ENCODE data around the gene BTN2A1. TPM values are rescaled to one million over a fixed set of nuclear protein-coding genes. Genes with fewer than 3 reads are reported as not detected.
A peak's percentile ranks its signal among the peaks of the same experiment; 100 is the strongest.

The BTN2A1 gene
- total RNA-seq, 6 experiments from 2014 or later: 3.6 to 8.3 (median 5.2) TPM

DNA sequence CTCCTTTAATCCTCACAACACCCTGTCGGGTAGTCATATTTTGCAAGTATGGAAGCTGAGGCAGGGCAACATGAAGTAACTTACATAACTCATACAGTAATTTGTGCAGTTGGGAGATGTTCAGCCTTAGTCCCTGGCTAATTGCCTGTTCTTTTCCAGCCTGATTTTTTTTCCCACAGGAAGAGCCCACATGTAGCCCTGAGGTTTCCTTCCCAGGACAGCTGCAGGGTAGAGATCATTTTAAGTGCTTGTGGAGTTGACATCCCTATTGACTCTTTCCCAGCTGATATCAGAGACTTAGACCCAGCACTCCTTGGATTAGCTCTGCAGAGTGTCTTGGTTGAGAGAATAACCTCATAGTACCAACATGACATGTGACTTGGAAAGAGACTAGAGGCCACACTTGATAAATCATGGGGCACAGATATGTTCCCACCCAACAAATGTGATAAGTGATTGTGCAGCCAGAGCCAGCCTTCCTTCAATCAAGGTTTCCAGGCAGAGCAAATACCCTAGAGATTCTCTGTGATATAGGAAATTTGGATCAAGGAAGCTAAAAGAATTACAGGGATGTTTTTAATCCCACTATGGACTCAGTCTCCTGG is 5.0 kb upstream of the BTN2A1 start:
- H3K27me3 ChIP-seq: no peaks in the 10 kb centered on the region
- H3K4me1 ChIP-seq: peaks cover 0 to 7% (median 5%) of the 10 kb centered on the region in 4 donors
- no peak for ATAC-seq
- TF ChIP-seq POLR2A (IDR thresholded peaks at IDR 0.05): no peak
- no peak for TF ChIP-seq CTCF (IDR thresholded peaks at IDR 0.05)
- no peak for DNase-seq
- 89% methylated on average over 1 of the region's 1 CpG for WGBS (ENCODE audit: insufficient coverage, low coverage, low lambda C conversion rate, missing lambda C conversion rate)
- intact Hi-C loops (cut with DNase I): no loop called here
- H3K27ac ChIP-seq: no peak overlapping the region
- no peaks in the 10 kb centered on the region for H3K36me3 ChIP-seq
- no peaks in the 10 kb centered on the region for H3K9me3 ChIP-seq
- no peak overlapping the region for H3K4me3 ChIP-seq

- Histone ChIP-seq H3K4me1 (peaks cover 0 to 14% (median 5%) of the 10 kb centered on the region in 4 donors), H3K4me3 (no peak overlapping the region), H3K36me3 (peaks cover 0 to 5% (median 0%) of the 10 kb centered on the region in 4 donors), H3K27me3 (no peaks in the 10 kb centered on the region), H3K9me3 (no peaks in the 10 kb centered on the region), H3K27ac (no peak overlapping the region)
- 88% methylated on average over 1 of the region's 1 CpG for WGBS (ENCODE audit: insufficient coverage, low coverage, low lambda C conversion rate, missing lambda C conversion rate)
- TF ChIP-seq POLR2A (IDR thresholded peaks at IDR 0.05) (no peak), CTCF (IDR thresholded peaks at IDR 0.05) (no peak)
- DNase-seq (no peak), ATAC-seq (no peak)
- intact Hi-C loops (cut with DNase I): no loop called here
Measured at GRCh38 chr6:26454631-26455030, 3.1 kb upstream of the BTN2A1 start.

GRCh38 chr6:26455357-26455970 is 2.3 kb upstream of the BTN2A1 start:
- no peak for DNase-seq
- H3K4me1 ChIP-seq: peaks cover 0 to 14% (median 5%) of the 10 kb centered on the region in 4 donors
- no peak overlapping the region for H3K4me3 ChIP-seq
- H3K27me3 ChIP-seq: no peaks in the 10 kb centered on the region
- no peak for ATAC-seq
- peaks cover 0 to 13% (median 3%) of the 10 kb centered on the region in 4 donors for H3K36me3 ChIP-seq
- no peaks in the 10 kb centered on the region for H3K9me3 ChIP-seq
- WGBS (ENCODE audit: insufficient coverage, low coverage, low lambda C conversion rate, missing lambda C conversion rate): 73% methylated on average over 3 of the region's 3 CpGs
- TF ChIP-seq CTCF (IDR thresholded peaks at IDR 0.05): no peak
- TF ChIP-seq POLR2A (IDR thresholded peaks at IDR 0.05): no peak
- intact Hi-C loops (cut with DNase I): no loop called here
- no peak overlapping the region for H3K27ac ChIP-seq

DNA sequence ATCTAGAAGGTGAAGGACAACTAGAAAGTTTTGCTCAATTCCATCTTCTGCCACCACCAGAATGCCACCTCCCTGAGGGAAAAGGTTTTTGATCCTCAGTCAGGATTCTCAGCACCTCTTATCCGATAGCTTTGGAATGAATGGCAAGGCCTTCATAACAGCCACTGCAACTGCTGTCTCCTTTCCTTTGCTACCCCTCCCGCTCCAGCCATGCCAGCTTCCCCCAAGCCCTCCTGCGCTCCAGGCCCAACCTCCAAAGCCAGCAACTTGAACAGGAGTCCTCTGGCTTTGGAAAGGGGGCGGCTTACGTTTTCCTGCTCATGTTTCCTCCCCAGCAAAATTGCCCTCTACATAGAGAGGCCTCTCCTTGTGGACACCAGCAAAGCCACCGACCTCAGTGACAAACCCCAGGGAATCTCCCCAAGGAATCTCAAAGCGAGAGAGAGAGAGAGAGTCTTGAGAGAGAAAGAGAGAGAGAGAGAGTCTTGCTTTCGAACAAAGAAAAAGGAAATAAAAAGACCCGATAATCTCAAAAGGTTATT is 420 bp upstream of the BTN2A1 start:
- intact Hi-C loops (cut with DNase I): no loop called here
- Histone ChIP-seq H3K4me1 (peaks cover 0 to 14% (median 5%) of the 10 kb centered on the region in 4 donors), H3K27ac (peak overlapping the region; percentile 88 to 98 (median 93)), H3K36me3 (peaks cover 0 to 18% (median 4%) of the 10 kb centered on the region in 4 donors), H3K9me3 (no peaks in the 10 kb centered on the region), H3K4me3 (peak overlapping the region; percentile 75 to 90 (median 84)), H3K27me3 (no peaks in the 10 kb centered on the region)
- DNase-seq: peak in 1 of 3 donors; percentile 53
- peak; percentile 56 to 67 (median 57) for ATAC-seq
- 22% methylated on average over 9 of the region's 9 CpGs for WGBS (ENCODE audit: insufficient coverage, low coverage, low lambda C conversion rate, missing lambda C conversion rate)
- TF ChIP-seq CTCF (IDR thresholded peaks at IDR 0.05) (no peak), POLR2A (IDR thresholded peaks at IDR 0.05) (no peak)
